Cardiac muscle cell (in vitro differentiated cells and primary cell): ENCODE data around the gene ARHGAP15. TPM values are rescaled to one million over a fixed set of nuclear protein-coding genes. Genes with fewer than 3 reads are reported as not detected.

Experiments
- DNase-seq, 2 donors: peaks; one replicate each; pipeline versions ENCODE4 v3.0.0 to v3.0.0-alpha.2; 2010 to 2017; ENCODE audit warnings: low read depth in 1 of 2, low spot score in 1 of 2
- H3K27ac ChIP-seq: fragments of 200-600 bp; sonication (generic); 2 replicates; pipeline ENCODE4 v1.5.1; 2016
- H3K27me3 ChIP-seq: fragments of 200-600 bp; sonication (generic); 2 replicates; pipeline ENCODE4 v1.6.0; 2016; ENCODE audit warnings: control low read depth
- H3K36me3 ChIP-seq: fragments of 200-600 bp; sonication (generic); 2 replicates; pipeline ENCODE4 v1.5.1; 2016; ENCODE audit warnings: control low read depth
- H3K4me1 ChIP-seq: fragments of 200-600 bp; sonication (generic); 2 replicates; pipeline ENCODE4 v1.8.1; 2017; ENCODE audit warnings: low read depth, mild to moderate bottlenecking, mixed run types
- H3K4me3 ChIP-seq: fragments of 200-600 bp; sonication (generic); 2 replicates; pipeline ENCODE4 v1.5.1; 2016; ENCODE audit warnings: mild to moderate bottlenecking
- H3K9me3 ChIP-seq: fragments of 200-600 bp; sonication (generic); 2 replicates; pipeline ENCODE4 v1.5.1; 2017; ENCODE audit warnings: low read depth, mild to moderate bottlenecking, control low read depth
- CTCF ChIP-seq: IDR thresholded peaks from 2 replicates; pipeline ENCODE4 v1.5.1; 2012; ENCODE audit warnings: low read depth, mild to moderate bottlenecking, low read length
- polyA plus RNA-seq: library from polyadenylated mRNA; unstranded; fragments of >200 nt; fragmentation: Nextera tagmentation; extraction: Ambion mirVana; gene quantifications from 2 replicates; pipeline ENCODE4 v1.2.1, GENCODE V29; 2016
- total RNA-seq: library from RNA; depleted of rRNA; stranded (reverse); fragments of >200 nt; gene quantifications from 2 replicates; pipeline ENCODE4 v1.2.3, GENCODE V29; 2016

Gene ARHGAP15
- total and polyA plus RNA-seq, 2 experiments from 2014 or later, result not detected

GRCh38 chr2:143551971-143552650, 422.9 kb downstream of the ARHGAP15 start:
- no peaks in the 10 kb centered on the region for H3K4me1 ChIP-seq
- H3K4me3 ChIP-seq, result no peak overlapping the region
- no peaks in the 10 kb centered on the region for H3K9me3 ChIP-seq
- no peak overlapping the region for H3K27ac ChIP-seq
- H3K27me3 ChIP-seq, result no peaks in the 10 kb centered on the region
- H3K36me3 ChIP-seq, result no peaks in the 10 kb centered on the region
- DNase-seq, result no peak
- TF ChIP-seq CTCF, result no peak

GRCh38 chr2:143553261-143553660, 424.0 kb downstream of the ARHGAP15 start:
- Histone ChIP-seq H3K4me1 (no peaks in the 10 kb centered on the region), H3K4me3 (no peak overlapping the region), H3K27me3 (no peaks in the 10 kb centered on the region), H3K36me3 (no peaks in the 10 kb centered on the region), H3K27ac (no peak overlapping the region), H3K9me3 (no peaks in the 10 kb centered on the region)
- DNase-seq, result no peak
- no peak for TF ChIP-seq CTCF

- H3K36me3 ChIP-seq, result no peaks in the 10 kb centered on the region
These were observed 429.4 kb downstream of the ARHGAP15 start for GRCh38 chr2:143558665-143559064.

GRCh38 chr2:143559147-143559546, 429.9 kb downstream of the ARHGAP15 start:
- no peaks in the 10 kb centered on the region for H3K9me3 ChIP-seq
- H3K27ac ChIP-seq, result no peak overlapping the region
- TF ChIP-seq CTCF, result no peak
- no peaks in the 10 kb centered on the region for H3K4me1 ChIP-seq
- no peaks in the 10 kb centered on the region for H3K27me3 ChIP-seq
- H3K4me3 ChIP-seq, result no peak overlapping the region
- no peaks in the 10 kb centered on the region for H3K36me3 ChIP-seq
- no peak for DNase-seq

More at GRCh38 chr2:143558665-143559064, 429.4 kb downstream of the ARHGAP15 start:
- H3K4me3 ChIP-seq, result no peak overlapping the region
- peak in 1 of 2 donors; percentile 86 for DNase-seq
- no peaks in the 10 kb centered on the region for H3K27me3 ChIP-seq
- H3K4me1 ChIP-seq, result no peaks in the 10 kb centered on the region
- no peaks in the 10 kb centered on the region for H3K9me3 ChIP-seq
- no peak overlapping the region for H3K27ac ChIP-seq
- no peak for TF ChIP-seq CTCF

- Histone ChIP-seq H3K27me3 (no peaks in the 10 kb centered on the region), H3K4me3 (no peak overlapping the region), H3K4me1 (no peaks in the 10 kb centered on the region), H3K27ac (no peak overlapping the region), H3K9me3 (no peaks in the 10 kb centered on the region), H3K36me3 (no peaks in the 10 kb centered on the region)
- TF ChIP-seq CTCF, result no peak
- DNase-seq, result no peak
These were observed 431.5 kb downstream of the ARHGAP15 start for GRCh38 chr2:143560724-143561123.
